G401.6 (cell line): Measurements from ENCODE around the gene DDX10.
"Not testable (repeated sequence)": the region's sequence is repeated elsewhere in the genome, so short reads cannot be mapped to it uniquely, and the experiment has no call there.

Experiments
- FAIRE-seq: peaks from 2 replicates; lab custom pipeline; 2012; peaks lifted over from hg19 to GRCh38; lab: Jason Lieb, UNC

The DDX10 gene

GRCh38 chr11:108774037-108774730 is 109.3 kb downstream of the DDX10 start:
- no peak for FAIRE-seq

GRCh38 chr11:108775324-108775723 is 110.5 kb downstream of the DDX10 start:
- no peak for FAIRE-seq

GRCh38 chr11:108779147-108779546 is 114.3 kb downstream of the DDX10 start:
- not testable (repeated sequence) for FAIRE-seq

- FAIRE-seq, result no peak
Measured at GRCh38 chr11:108780119-108780518, 115.2 kb downstream of the DDX10 start.

GRCh38 chr11:108781946-108782345 is 117.1 kb downstream of the DDX10 start:
- FAIRE-seq, result no peak

GRCh38 chr11:108786281-108786990 is 121.6 kb downstream of the DDX10 start:
- no peak for FAIRE-seq

GRCh38 chr11:108787105-108787504 is 122.2 kb downstream of the DDX10 start:
- no peak for FAIRE-seq

GRCh38 chr11:108788565-108789199 is 123.8 kb downstream of the DDX10 start:
- FAIRE-seq, result peak; percentile 72

- no peak for FAIRE-seq
Measured at GRCh38 chr11:108790501-108791299, 125.8 kb downstream of the DDX10 start.

GRCh38 chr11:108793138-108793537 is 128.3 kb downstream of the DDX10 start:
- FAIRE-seq, result no peak

- no peak for FAIRE-seq
Measured at GRCh38 chr11:108793611-108794010, 128.7 kb downstream of the DDX10 start.

GRCh38 chr11:108796551-108796950 is 131.7 kb downstream of the DDX10 start:
- no peak for FAIRE-seq

- FAIRE-seq, result no peak
Measured at GRCh38 chr11:108797578-108798100, 132.8 kb downstream of the DDX10 start.

GRCh38 chr11:108802492-108802891 is 137.6 kb downstream of the DDX10 start:
- no peak for FAIRE-seq

- FAIRE-seq, result no peak
Measured at GRCh38 chr11:108803776-108804175, 138.9 kb downstream of the DDX10 start.

GRCh38 chr11:108804511-108804910 is 139.6 kb downstream of the DDX10 start:
- no peak for FAIRE-seq

- FAIRE-seq, result no peak
Measured at GRCh38 chr11:108805030-108805429, 140.2 kb downstream of the DDX10 start.

- FAIRE-seq, result no peak
Measured at GRCh38 chr11:108807262-108807661, 142.4 kb downstream of the DDX10 start.

- FAIRE-seq, result peak; percentile 15
Measured at GRCh38 chr11:108813086-108813485, 148.2 kb downstream of the DDX10 start.

GRCh38 chr11:108817976-108818375 is 153.1 kb downstream of the DDX10 start:
- no peak for FAIRE-seq

- no peak for FAIRE-seq
Measured at GRCh38 chr11:108818971-108819370, 154.1 kb downstream of the DDX10 start.

GRCh38 chr11:108819957-108820356 is 155.1 kb downstream of the DDX10 start:
- no peak for FAIRE-seq
